ENCODE data around the gene MYL11.

- TF ChIP-seq EZH2phosphoT487 (conservative IDR thresholded peaks at IDR 0.05; ENCODE audit: low read length) (no peak), CTCF (IDR thresholded peaks at IDR 0.05; ENCODE audit: insufficient read depth, low read length, poor library complexity, severe bottlenecking) (no peak)
Measured at GRCh38 chr16:30366511-30366910, 8.1 kb upstream of the MYL11 start.
